ENCODE results near the gene GLIPR1L2.

Gene GLIPR1L2

GRCh38 chr12:75476071-75476470 is 85.2 kb downstream of the GLIPR1L2 start:
- DNase-seq (ENCODE audit: low read depth in 1 of 2, low spot score in 1 of 2) = no peak

- DNase-seq (ENCODE audit: low read depth in 1 of 2, low spot score in 1 of 2) = no peak
Observed at GRCh38 chr12:75477137-75477536, 86.2 kb downstream of the GLIPR1L2 start.

GRCh38 chr12:75478116-75478794 is 87.4 kb downstream of the GLIPR1L2 start:
- no peak for DNase-seq (ENCODE audit: low read depth in 1 of 2, low spot score in 1 of 2)

- DNase-seq (ENCODE audit: low read depth in 1 of 2, low spot score in 1 of 2) = no peak
Observed at GRCh38 chr12:75479963-75480461, 89.1 kb downstream of the GLIPR1L2 start.

- DNase-seq (ENCODE audit: low read depth in 1 of 2, low spot score in 1 of 2) = peak; percentile 39 to 46
Observed at GRCh38 chr12:75480469-75480949, 89.6 kb downstream of the GLIPR1L2 start, which contains the start of gene GLIPR1. GLIPR1 (plus strand) TSS chr12:75480755; CDS start chr12:75480881, 126 bp downstream.

GRCh38 chr12:75481013-75481705 is 90.3 kb downstream of the GLIPR1L2 start:
- DNase-seq (ENCODE audit: low read depth in 1 of 2, low spot score in 1 of 2) = no peak

- DNase-seq (ENCODE audit: low read depth in 1 of 2, low spot score in 1 of 2) = no peak
Observed at GRCh38 chr12:75481774-75482173, 90.9 kb downstream of the GLIPR1L2 start.
